Neutrophil (primary cell): ENCODE data around the gene ATP9A.
"Not testable (repeated sequence)": the region's sequence is repeated elsewhere in the genome, so short reads cannot be mapped to it uniquely, and the experiment has no call there.

Experiments used
- H3K27ac ChIP-seq: fragments of 200-600 bp; sonication (generic); 2 replicates; pipeline ENCODE4 v1.5.1; 2016; ENCODE audit warnings: mild to moderate bottlenecking, moderate library complexity
- H3K27me3 ChIP-seq: fragments of 200-600 bp; sonication (generic); 2 replicates; pipeline ENCODE4 v1.6.0; 2016; ENCODE audit warnings: mild to moderate bottlenecking
- H3K36me3 ChIP-seq: fragments of 200-600 bp; sonication (generic); 2 replicates; pipeline ENCODE4 v1.5.1; 2017
- H3K4me1 ChIP-seq, 2 experiments: fragments of 200-600 bp in 1 of 2; sonication (generic) in 1 of 2; 1 replicate in 1 of 2; 2 replicates in 1 of 2; pipeline versions ENCODE4 v1.5.1 to v1.6.1; 2013 to 2016; ENCODE audit warnings: low read depth in 1 of 2, low read length in 1 of 2, mild to moderate bottlenecking in 1 of 2, moderate library complexity in 1 of 2; ENCODE audit not compliant: control insufficient read depth in 1 of 2, insufficient read depth in 1 of 2
- H3K4me3 ChIP-seq, 2 experiments: fragments of 200-600 bp in 1 of 2; sonication (generic) in 1 of 2; 1 replicate in 1 of 2; 2 replicates in 1 of 2; pipeline ENCODE4 v1.5.1; 2013 to 2016; ENCODE audit warnings: low read depth in 1 of 2, low read length in 1 of 2, mild to moderate bottlenecking in 1 of 2, moderate library complexity in 1 of 2
- H3K9me3 ChIP-seq: fragments of 200-600 bp; sonication (generic); 2 replicates; pipeline ENCODE4 v1.5.1; 2016
- CTCF ChIP-seq: fragments of 200-600 bp; sonication (generic); IDR thresholded peaks from 2 replicates; pipeline ENCODE4 v1.5.1; 2016; ENCODE audit warnings: antibody characterized with exemption

ATP9A gene

GRCh38 chr20:51731731-51732095 lies 36.5 kb downstream of the ATP9A start:
- Histone ChIP-seq H3K27ac (no peak overlapping the region), H3K9me3 (no peaks in the 10 kb centered on the region), H3K4me1 (no peaks in the 10 kb centered on the region), H3K27me3 (no peaks in the 10 kb centered on the region), H3K4me3 (no peak overlapping the region), H3K36me3 (no peaks in the 10 kb centered on the region)
- TF ChIP-seq CTCF = no peak

GRCh38 chr20:51729771-51730170 lies 38.4 kb downstream of the ATP9A start:
- no peak for TF ChIP-seq CTCF

GRCh38 chr20:51728737-51729136 lies 39.5 kb downstream of the ATP9A start:
- Histone ChIP-seq H3K27me3 (no peaks in the 10 kb centered on the region), H3K4me1 (no peaks in the 10 kb centered on the region), H3K4me3 (no peak overlapping the region), H3K27ac (no peak overlapping the region), H3K36me3 (no peaks in the 10 kb centered on the region), H3K9me3 (no peaks in the 10 kb centered on the region)
- TF ChIP-seq CTCF = no peak

More at GRCh38 chr20:51729771-51730170, 38.4 kb downstream of the ATP9A start:
- Histone ChIP-seq H3K36me3 (no peaks in the 10 kb centered on the region), H3K9me3 (no peaks in the 10 kb centered on the region), H3K27me3 (no peaks in the 10 kb centered on the region), H3K27ac (no peak overlapping the region), H3K4me3 (no peak overlapping the region), H3K4me1 (no peaks in the 10 kb centered on the region)

- Histone ChIP-seq H3K27ac (no peak overlapping the region), H3K4me1 (no peaks in the 10 kb centered on the region), H3K27me3 (no peaks in the 10 kb centered on the region), H3K36me3 (no peaks in the 10 kb centered on the region), H3K9me3 (no peaks in the 10 kb centered on the region), H3K4me3 (no peak overlapping the region)
- TF ChIP-seq CTCF = no peak
These were observed 40.3 kb downstream of the ATP9A start for GRCh38 chr20:51727872-51728271.

- TF ChIP-seq CTCF = no peak
- Histone ChIP-seq H3K9me3 (no peaks in the 10 kb centered on the region), H3K27ac (no peak overlapping the region), H3K4me1 (no peaks in the 10 kb centered on the region), H3K4me3 (no peak overlapping the region), H3K27me3 (no peaks in the 10 kb centered on the region), H3K36me3 (no peaks in the 10 kb centered on the region)
These were observed 42.5 kb downstream of the ATP9A start for GRCh38 chr20:51725584-51726176.

GRCh38 chr20:51723026-51723425 lies 45.2 kb downstream of the ATP9A start:
- not testable (repeated sequence) for H3K27ac ChIP-seq, H3K36me3 ChIP-seq, H3K27me3 ChIP-seq, H3K4me1 ChIP-seq, H3K9me3 ChIP-seq, H3K4me3 ChIP-seq

GRCh38 chr20:51722246-51722645 lies 45.9 kb downstream of the ATP9A start:
- H3K27ac ChIP-seq, H3K27me3 ChIP-seq, H3K4me1 ChIP-seq, H3K9me3 ChIP-seq, H3K4me3 ChIP-seq, H3K36me3 ChIP-seq: not testable (repeated sequence)
